ENCODE data around the gene LAMB4. TPM values are rescaled to one million over a fixed set of nuclear protein-coding genes. Genes with fewer than 3 reads are reported as not detected.
"Not testable (repeated sequence)": the region's sequence is repeated elsewhere in the genome, so short reads cannot be mapped to it uniquely, and the experiment has no call there.

LAMB4 gene
- polyA plus RNA-seq, 5 donors = 0.09 to 0.43 (median 0.28) TPM

- DNase-seq = peak in 1 of 2 donors; percentile 27
Measured at GRCh38 chr7:108045154-108045553, 85.0 kb downstream of the LAMB4 start.

GRCh38 chr7:108044345-108044744, 85.8 kb downstream of the LAMB4 start:
- no peak for DNase-seq

GRCh38 chr7:108038986-108039385, 91.2 kb downstream of the LAMB4 start:
- DNase-seq = no peak

- no peak for DNase-seq
Measured at GRCh38 chr7:108037741-108038140, 92.4 kb downstream of the LAMB4 start.

GRCh38 chr7:108037140-108037539, 93.0 kb downstream of the LAMB4 start:
- no peak for DNase-seq

- no peak for DNase-seq
Measured at GRCh38 chr7:108034586-108034985, 95.6 kb downstream of the LAMB4 start.

- no peak for DNase-seq
Measured at GRCh38 chr7:108033776-108034497, 96.2 kb downstream of the LAMB4 start.

GRCh38 chr7:108033309-108033708, 96.9 kb downstream of the LAMB4 start:
- not testable (repeated sequence) for DNase-seq

GRCh38 chr7:108030516-108030915, 99.6 kb downstream of the LAMB4 start:
- DNase-seq = no peak

GRCh38 chr7:108029034-108029433, 101.1 kb downstream of the LAMB4 start:
- DNase-seq = no peak

- DNase-seq = no peak
Measured at GRCh38 chr7:108028111-108028510, 102.0 kb downstream of the LAMB4 start.

- no peak for DNase-seq
Measured at GRCh38 chr7:108027239-108027638, 102.9 kb downstream of the LAMB4 start.

GRCh38 chr7:108026647-108027046, 103.5 kb downstream of the LAMB4 start:
- no peak for DNase-seq

- no peak for DNase-seq
Measured at GRCh38 chr7:108026116-108026515, 104.0 kb downstream of the LAMB4 start.

GRCh38 chr7:108024538-108024937, 105.6 kb downstream of the LAMB4 start:
- DNase-seq = no peak

GRCh38 chr7:108020585-108020984, 109.6 kb downstream of the LAMB4 start:
- DNase-seq = no peak

GRCh38 chr7:108018668-108019067, 111.5 kb downstream of the LAMB4 start:
- no peak for DNase-seq

GRCh38 chr7:108017776-108018151, 112.4 kb downstream of the LAMB4 start:
- DNase-seq = no peak

GRCh38 chr7:108016841-108017775, 113.1 kb downstream of the LAMB4 start:
- DNase-seq = no peak

GRCh38 chr7:108015740-108016139, 114.4 kb downstream of the LAMB4 start:
- no peak for DNase-seq

- DNase-seq = no peak
Measured at GRCh38 chr7:108014747-108015682, 115.1 kb downstream of the LAMB4 start.

GRCh38 chr7:108014215-108014614, 115.9 kb downstream of the LAMB4 start:
- DNase-seq = no peak
